Central memory CD8-positive, alpha-beta T cell (primary cell): ENCODE measurements around the gene IKZF1.

ENCODE experiments used
- ATAC-seq: fragments of 150-1000 bp; cut with Tn5 transposase; replicated peaks from 2 replicates; pipeline ENCODE4 v1.10.0; 2022; ENCODE audit warnings: mild to moderate bottlenecking, moderate FRiP score, moderate number of reproducible peaks; ENCODE audit not compliant: poor library complexity, severe bottlenecking; ENCODE audit errors: extremely low read depth
- DNase-seq, 2 donors: peaks; one replicate each; pipeline ENCODE4 v3.0.0; 2021; ENCODE audit warnings: low spot score in 2 of 2
- H3K27ac Mint-ChIP-seq: one replicate; pipeline ENCODE4 v1.8.0; 2022; ENCODE audit warnings: low read depth, mild to moderate bottlenecking, moderate library complexity, mixed read lengths
- H3K27me3 Mint-ChIP-seq: one replicate; pipeline ENCODE4 v1.8.0; 2022; ENCODE audit warnings: mixed read lengths
- H3K36me3 Mint-ChIP-seq: one replicate; pipeline ENCODE4 v1.8.0; 2022; ENCODE audit warnings: mild to moderate bottlenecking, moderate library complexity, mixed read lengths; ENCODE audit not compliant: insufficient read depth
- H3K4me1 Mint-ChIP-seq: one replicate; pipeline ENCODE4 v1.8.0; 2022; ENCODE audit warnings: mixed read lengths
- H3K4me3 Mint-ChIP-seq: one replicate; pipeline ENCODE4 v1.8.0; 2022; ENCODE audit warnings: mild to moderate bottlenecking, moderate library complexity, mixed read lengths
- H3K9me3 Mint-ChIP-seq: one replicate; pipeline ENCODE4 v1.8.0; 2022; ENCODE audit warnings: mixed read lengths

The IKZF1 gene

DNA sequence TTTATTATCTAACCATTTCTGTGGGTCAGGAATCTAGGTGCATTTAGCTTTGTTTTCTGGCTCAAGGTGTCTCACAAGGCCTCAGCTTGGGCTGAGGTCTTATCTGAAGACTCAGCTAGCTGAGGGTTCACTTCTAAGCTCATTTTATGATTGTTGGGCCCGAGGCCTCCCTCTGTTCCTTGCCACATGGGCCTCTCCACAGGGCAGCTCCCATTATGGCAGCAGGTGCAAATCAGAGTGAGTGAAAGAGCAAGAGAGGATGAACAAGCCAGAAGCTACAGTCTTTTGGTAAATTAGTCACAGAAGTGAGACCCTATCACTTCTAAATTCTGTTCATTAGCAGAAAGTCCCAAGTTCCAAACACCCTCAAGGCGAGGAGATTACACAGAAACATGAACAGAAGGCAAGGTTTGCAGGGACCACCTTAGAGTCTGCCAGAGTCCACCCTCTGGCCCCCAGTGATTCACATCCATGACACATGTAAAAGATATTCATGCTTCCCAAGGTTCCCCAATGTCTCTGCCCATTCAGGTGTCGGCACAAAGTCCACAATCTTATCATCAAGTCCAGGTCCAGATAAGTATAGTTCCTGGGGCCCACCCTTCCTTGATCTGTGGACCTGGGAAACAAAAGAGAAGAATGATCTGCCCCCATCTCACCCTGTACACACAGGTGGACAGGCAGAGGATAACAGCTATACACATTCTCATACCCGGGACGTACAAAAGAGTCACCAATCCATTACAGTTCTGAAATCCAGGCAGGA lies 121.9 kb downstream of the IKZF1 start:
- Mint-ChIP-seq H3K27ac (no peak overlapping the region), H3K4me3 (no peak overlapping the region), H3K27me3 (no peaks in the 10 kb centered on the region), H3K36me3 (no peaks in the 10 kb centered on the region), H3K9me3 (no peaks in the 10 kb centered on the region), H3K4me1 (no peaks in the 10 kb centered on the region)
- ATAC-seq (no peak), DNase-seq (no peak)

DNA sequence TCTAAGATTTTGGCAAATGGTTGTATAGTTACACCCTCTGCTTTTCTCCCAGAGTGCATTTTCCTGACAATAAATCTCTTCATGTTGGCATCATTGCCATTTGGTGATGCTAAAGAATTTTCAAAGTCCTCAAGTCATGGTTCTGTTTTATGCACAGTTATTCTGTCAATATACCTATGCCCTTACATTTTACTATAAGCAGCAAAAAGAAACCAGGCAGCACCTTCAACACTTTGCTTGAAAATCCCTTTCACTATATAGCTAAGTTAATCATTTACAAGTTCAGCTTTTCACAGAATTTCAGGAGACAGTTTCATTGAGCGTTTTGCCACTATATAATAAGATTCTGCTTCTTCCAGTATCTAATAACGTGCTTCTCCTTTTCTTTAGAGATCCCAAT lies 123.0 kb downstream of the IKZF1 start:
- ATAC-seq, result no peak
- Mint-ChIP-seq H3K4me3 (no peak overlapping the region), H3K4me1 (no peaks in the 10 kb centered on the region), H3K9me3 (no peaks in the 10 kb centered on the region), H3K27me3 (no peaks in the 10 kb centered on the region), H3K27ac (no peak overlapping the region), H3K36me3 (no peaks in the 10 kb centered on the region)
- no peak for DNase-seq

DNA sequence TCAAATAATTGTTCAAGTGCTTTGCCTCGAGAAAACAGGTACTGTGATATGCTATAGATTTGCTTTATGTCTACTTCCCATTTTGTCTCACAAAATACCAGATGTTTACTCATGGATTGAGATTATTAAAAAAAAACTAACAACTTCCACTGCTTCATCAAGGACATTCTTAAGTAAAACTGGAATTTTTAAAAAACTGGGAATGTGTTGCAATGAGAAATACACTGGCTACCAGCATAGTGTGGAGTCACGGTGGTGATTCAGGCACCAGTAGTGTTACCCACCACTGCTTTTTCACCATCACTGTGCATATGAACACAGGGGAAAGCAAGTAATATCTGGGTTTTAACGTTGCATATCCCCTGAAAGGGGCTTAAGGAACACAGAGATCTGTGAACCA lies 124.4 kb downstream of the IKZF1 start:
- ATAC-seq (no peak), DNase-seq (no peak)
- no peaks in the 10 kb centered on the region for H3K4me1 Mint-ChIP-seq
- H3K4me3 Mint-ChIP-seq, result no peak overlapping the region
- no peaks in the 10 kb centered on the region for H3K36me3 Mint-ChIP-seq
- H3K9me3 Mint-ChIP-seq, result no peaks in the 10 kb centered on the region
- H3K27me3 Mint-ChIP-seq, result no peaks in the 10 kb centered on the region
- H3K27ac Mint-ChIP-seq, result no peak overlapping the region

DNA sequence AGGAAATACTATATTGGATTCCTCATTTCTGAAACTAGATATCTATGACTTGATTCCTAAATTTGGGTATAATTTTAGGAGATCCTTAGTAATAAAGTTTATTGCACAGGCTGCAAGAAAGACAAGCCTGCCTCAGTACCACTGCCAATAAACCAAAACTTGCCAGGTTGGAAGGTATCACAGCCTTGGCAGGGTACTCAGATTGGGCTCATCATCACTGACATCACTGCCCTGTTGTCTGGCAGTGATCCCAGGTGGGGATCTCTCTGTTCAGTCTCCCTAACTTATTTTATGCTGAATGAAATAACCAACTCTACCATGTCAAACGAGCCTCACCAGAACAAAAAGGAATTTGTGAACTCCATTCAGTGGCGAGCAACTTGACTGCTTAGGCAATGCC lies 126.8 kb downstream of the IKZF1 start:
- no peaks in the 10 kb centered on the region for H3K9me3 Mint-ChIP-seq
- DNase-seq (no peak), ATAC-seq (no peak)
- H3K27ac Mint-ChIP-seq, result no peak overlapping the region
- no peaks in the 10 kb centered on the region for H3K27me3 Mint-ChIP-seq
- no peaks in the 10 kb centered on the region for H3K4me1 Mint-ChIP-seq
- no peaks in the 10 kb centered on the region for H3K36me3 Mint-ChIP-seq
- H3K4me3 Mint-ChIP-seq, result no peak overlapping the region

DNA sequence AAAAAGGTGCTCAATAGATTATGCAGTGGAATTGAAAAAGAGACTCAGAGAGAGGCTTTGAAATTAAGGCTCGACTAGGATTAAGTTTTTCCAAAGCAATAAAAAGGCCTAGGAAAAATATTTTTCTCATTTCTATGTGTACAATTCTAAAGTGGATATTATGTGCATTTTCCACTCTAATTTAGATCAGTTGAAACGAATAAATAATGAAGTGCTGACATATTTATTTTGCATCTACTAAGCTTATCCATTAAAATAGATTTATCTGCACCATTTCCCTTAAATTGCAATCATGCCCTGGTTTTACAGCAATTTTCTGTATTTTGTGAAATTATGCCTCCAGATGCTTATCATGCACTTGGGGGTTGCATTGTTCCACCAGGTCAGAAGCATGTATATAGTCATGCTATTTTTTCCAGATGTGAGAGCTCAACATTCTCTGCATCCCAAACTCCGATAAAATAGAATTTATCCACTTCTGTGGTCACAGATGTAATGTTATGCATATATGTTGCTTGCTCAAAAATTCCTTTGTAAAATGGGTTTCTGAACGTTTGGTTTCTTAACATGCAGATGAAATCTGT lies 127.3 kb downstream of the IKZF1 start:
- no peak overlapping the region for H3K4me3 Mint-ChIP-seq
- DNase-seq (no peak), ATAC-seq (no peak)
- no peak overlapping the region for H3K27ac Mint-ChIP-seq
- no peaks in the 10 kb centered on the region for H3K4me1 Mint-ChIP-seq
- no peaks in the 10 kb centered on the region for H3K27me3 Mint-ChIP-seq
- no peaks in the 10 kb centered on the region for H3K9me3 Mint-ChIP-seq
- no peaks in the 10 kb centered on the region for H3K36me3 Mint-ChIP-seq

DNA sequence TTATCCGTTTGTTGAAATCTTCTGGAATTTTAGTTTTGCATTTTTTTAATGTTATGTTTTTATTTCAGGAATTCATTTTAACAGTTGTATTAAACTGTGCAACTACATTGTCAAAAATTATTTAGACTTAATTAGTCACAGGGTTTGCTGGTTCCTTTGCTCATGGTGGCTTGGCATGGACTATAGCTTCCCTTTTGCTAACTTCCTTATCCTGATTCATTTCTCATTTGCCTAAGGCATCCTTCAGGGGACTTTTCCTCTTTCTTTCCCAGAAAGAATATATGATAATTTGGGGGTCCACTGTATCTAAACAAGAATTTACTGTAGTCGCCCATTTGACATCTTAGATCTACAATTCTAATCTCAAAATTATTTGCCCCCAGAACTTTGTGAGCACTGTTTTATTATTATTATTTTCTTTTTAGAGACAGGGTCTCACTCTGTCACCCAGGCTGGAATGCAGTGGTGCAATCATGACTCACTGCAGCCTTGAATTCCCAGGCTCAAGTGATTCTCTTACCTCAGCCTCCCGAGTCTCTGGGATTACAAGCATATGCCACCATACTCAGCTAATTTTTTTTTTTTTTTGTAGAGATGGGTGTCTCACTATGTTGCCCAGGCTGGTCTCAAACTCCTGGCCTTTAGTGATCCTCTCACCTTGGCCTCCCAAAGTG lies 131.8 kb downstream of the IKZF1 start:
- H3K27ac Mint-ChIP-seq, result no peak overlapping the region
- no peak for ATAC-seq
- peaks cover 2% of the 10 kb centered on the region for H3K36me3 Mint-ChIP-seq
- no peak overlapping the region for H3K4me3 Mint-ChIP-seq
- H3K4me1 Mint-ChIP-seq, result no peaks in the 10 kb centered on the region
- no peaks in the 10 kb centered on the region for H3K27me3 Mint-ChIP-seq
- H3K9me3 Mint-ChIP-seq, result no peaks in the 10 kb centered on the region
- no peak for DNase-seq

DNA sequence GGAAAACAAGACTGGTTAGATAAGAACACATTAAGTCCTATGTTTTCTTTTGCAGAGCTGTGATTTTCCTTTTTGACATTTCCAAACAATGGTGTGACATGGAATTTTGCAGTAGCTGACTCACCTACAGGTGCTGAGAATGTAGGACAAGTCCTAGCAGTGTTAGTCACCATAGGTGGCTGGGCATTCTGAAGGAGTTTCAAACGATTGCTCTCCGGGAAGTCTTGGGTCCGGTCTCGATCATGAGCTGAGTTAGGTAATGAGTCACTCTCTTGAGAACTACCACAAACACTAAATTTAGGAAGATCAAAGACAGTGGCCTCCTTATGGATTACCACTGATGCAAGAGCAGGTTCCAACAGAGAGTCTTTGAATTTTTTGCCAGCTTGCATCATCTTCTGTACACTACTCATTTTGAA lies 142.0 kb downstream of the IKZF1 start:
- peaks cover 15% of the 10 kb centered on the region for H3K4me1 Mint-ChIP-seq
- H3K27ac Mint-ChIP-seq, result no peak overlapping the region
- H3K27me3 Mint-ChIP-seq, result no peaks in the 10 kb centered on the region
- DNase-seq (no peak), ATAC-seq (no peak)
- peaks cover 30% of the 10 kb centered on the region for H3K36me3 Mint-ChIP-seq
- no peaks in the 10 kb centered on the region for H3K9me3 Mint-ChIP-seq
- H3K4me3 Mint-ChIP-seq, result no peak overlapping the region

DNA sequence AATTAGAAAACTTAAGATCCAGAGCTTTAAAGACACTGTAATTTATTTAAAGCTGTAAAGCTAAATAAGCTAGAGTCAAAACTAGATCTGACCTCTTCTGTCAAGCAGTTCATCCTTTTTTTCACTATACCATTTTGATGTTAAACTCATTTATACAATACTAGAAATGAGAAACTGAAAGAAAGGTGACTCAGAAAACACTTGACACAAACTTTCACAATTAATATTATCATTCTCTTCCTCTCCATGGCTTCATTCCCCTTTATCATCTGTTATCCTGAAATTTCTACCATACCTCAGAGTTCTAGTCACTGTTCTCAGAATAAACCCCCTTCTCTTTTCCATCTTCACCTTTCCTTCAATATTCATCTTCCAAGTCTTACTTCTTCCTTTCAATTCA lies 144.3 kb downstream of the IKZF1 start:
- DNase-seq, result no peak
- Mint-ChIP-seq H3K27me3 (no peaks in the 10 kb centered on the region), H3K4me3 (peak overlapping the region; percentile 96), H3K4me1 (peaks cover 15% of the 10 kb centered on the region), H3K27ac (peak overlapping the region; percentile 17), H3K9me3 (no peaks in the 10 kb centered on the region), H3K36me3 (peaks cover 24% of the 10 kb centered on the region)
- ATAC-seq, result no peak

DNA sequence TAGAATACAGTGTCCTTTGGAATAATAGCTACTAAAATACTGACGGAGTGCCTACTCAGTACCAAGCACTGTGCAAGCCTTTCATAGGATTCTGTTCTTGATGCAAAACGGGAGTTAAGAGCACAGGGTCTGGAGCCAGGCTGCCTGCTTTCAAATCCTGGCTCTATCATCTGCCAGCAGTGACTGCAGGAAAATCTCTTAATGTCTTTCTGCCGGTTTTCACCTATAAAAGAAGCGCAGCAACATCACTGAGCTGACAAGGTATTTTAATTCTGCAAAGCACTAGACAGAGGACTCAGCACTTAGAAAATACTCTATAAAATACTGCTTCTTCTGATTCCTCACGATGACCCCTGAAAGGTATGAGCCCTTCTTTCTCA lies 145.0 kb downstream of the IKZF1 start:
- peaks cover 22% of the 10 kb centered on the region for H3K36me3 Mint-ChIP-seq
- DNase-seq (no peak), ATAC-seq (peak; percentile 20)
- H3K4me3 Mint-ChIP-seq, result peak overlapping the region; percentile 96
- peak overlapping the region; percentile 84 for H3K27ac Mint-ChIP-seq
- no peaks in the 10 kb centered on the region for H3K9me3 Mint-ChIP-seq
- no peaks in the 10 kb centered on the region for H3K27me3 Mint-ChIP-seq
- peaks cover 15% of the 10 kb centered on the region for H3K4me1 Mint-ChIP-seq

DNA sequence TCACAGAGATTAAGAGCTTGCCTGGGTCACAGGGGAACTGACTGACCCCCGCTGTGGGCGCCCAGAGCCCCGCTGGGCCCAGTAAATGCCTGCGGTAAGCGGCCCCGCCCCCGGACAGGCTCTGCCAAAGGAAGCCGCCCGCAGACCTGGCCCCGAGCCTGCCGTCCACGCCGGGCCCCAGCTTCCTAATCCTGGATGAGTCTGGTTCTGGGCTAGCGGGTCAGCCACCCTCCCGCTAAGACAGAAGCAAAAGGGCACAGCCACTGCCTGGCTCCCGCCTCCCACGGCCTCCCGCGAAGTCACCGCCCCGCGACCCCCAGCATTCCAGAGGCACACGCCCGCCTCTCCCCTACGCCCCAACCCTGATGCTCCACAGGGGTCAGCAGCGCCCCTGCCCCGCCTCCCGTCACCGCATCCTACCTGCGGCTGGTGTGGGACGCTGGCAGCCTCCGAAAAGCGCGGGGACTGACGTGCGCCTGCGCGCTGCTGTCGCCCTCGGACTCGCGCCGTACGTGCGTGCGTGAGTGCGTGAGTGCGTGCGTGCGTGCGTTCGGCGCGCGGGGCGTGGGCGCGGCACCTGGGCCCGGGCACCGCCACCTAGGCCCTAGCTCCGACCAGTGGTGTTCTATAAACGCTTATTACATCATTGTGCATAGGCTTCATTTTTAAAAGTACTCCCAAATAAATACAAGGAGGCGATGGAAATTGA lies 145.5 kb downstream of the IKZF1 start, which contains the start of gene FIGNL1:
Gene FIGNL1 (minus strand): TSS at position 470 of the 709 bp plus-strand sequence. CDS start 3,063 bp downstream, outside the sequence.
- Mint-ChIP-seq H3K36me3 (peaks cover 20% of the 10 kb centered on the region), H3K4me3 (peak within 1 kb of the TSS; percentile 96), H3K27me3 (no peaks in the 10 kb centered on the region), H3K4me1 (peaks cover 15% of the 10 kb centered on the region), H3K27ac (peak within 1 kb of the TSS; percentile 84), H3K9me3 (no peaks in the 10 kb centered on the region)
- DNase-seq (peak; percentile 53 to 60), ATAC-seq (peak; percentile 94)

DNA sequence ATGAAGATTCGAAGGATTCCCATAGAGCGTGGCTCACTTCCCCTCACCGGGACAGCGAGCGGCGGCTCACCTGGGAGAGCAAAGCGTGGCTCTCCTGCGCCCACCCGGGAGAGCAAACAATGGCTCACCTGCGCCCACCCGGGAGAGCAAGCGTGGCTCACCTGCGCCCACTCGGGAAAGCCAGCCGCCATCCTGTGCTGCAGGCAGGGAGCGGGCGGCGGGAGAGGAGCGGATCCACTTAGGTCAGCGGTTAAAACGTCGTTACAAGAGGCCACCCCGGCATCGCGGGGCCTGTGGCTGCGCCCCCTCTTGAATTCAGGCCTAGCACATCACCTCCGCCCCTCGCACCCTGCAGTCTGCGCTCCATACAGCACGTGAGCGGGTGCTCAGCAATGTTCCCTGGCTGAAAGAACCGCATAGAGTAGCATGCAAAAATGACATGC lies 146.1 kb downstream of the IKZF1 start:
- H3K4me1 Mint-ChIP-seq, result peaks cover 15% of the 10 kb centered on the region
- peak; percentile 8 for ATAC-seq
- H3K9me3 Mint-ChIP-seq, result no peaks in the 10 kb centered on the region
- H3K27me3 Mint-ChIP-seq, result no peaks in the 10 kb centered on the region
- peaks cover 16% of the 10 kb centered on the region for H3K36me3 Mint-ChIP-seq
- peak in 1 of 2 donors; percentile 23 for DNase-seq
- peak overlapping the region; percentile 96 for H3K4me3 Mint-ChIP-seq
- H3K27ac Mint-ChIP-seq, result peak overlapping the region; percentile 84
